Heart left ventricle (tissue), 13 donors: Measurements from ENCODE around the gene MSH3.

ENCODE experiments used
- CTCF ChIP-seq, 12 donors: fragments of 200-600 bp; sonication (generic) in 4 of 12; IDR thresholded peaks; one replicate each; pipeline versions ENCODE4 v1.5.0 to v1.8.0; 2018 to 2022; ENCODE audit warnings: antibody characterized with exemption in 12 of 12, mild to moderate bottlenecking in 5 of 12
- POLR2A ChIP-seq, 2 donors: fragments of 450-650 bp; IDR thresholded peaks; one replicate each; pipeline ENCODE4 v1.6.1; 2017; ENCODE audit warnings: antibody characterized with exemption in 2 of 2, mild to moderate bottlenecking in 2 of 2, moderate library complexity in 2 of 2
- donor health status: ischemic (EF 13 %, LVEDD 7.1; RV severe dilation, severe dysfunction).
- donor health status: DM: no; HTN: yes; CAD: no.
- donor health status: DM: no; HTN: no; CAD: no.
- donor health status: ischemic (EF 25% LVEDD 6.9; RV normal size, moderate dysfunction).
- donor health status: ischemic (EF 25% LVEDD 5.7; RV mildly dilated, moderate dysfunction).
- donor health status: ischemic (EF 35%, LVEDD 5.7; RV mildly dilated, moderate dysfunction).
- donor health status: nonischemic (EF 11% LVEDD 7.7; RV severe dilation, severe dysfunction).
- donor health status: DM: yes; HTN: yes; CAD: no.
- donor health status: PGD.
- donor health status: ischemic (EF 29% LVEDD 5.4; RV normal size, mild dysfunction).
- donor health status: nonischemic (EF 23%, LVEDD 6.1; RV moderate dilation, normal function).

GRCh38 chr5:80822640-80823039 lies 168.2 kb downstream of the MSH3 start:
- TF ChIP-seq CTCF (IDR thresholded peaks at IDR 0.05) (no peak), POLR2A (IDR thresholded peaks at IDR 0.05) (no peak)
